KMS-11 (cell line): ENCODE measurements around the gene SDR39U1.

Experiments
- H2AFZ ChIP-seq: fragments of 200-600 bp; sonication (generic); 2 replicates; pipeline ENCODE4 v1.6.1; 2016; ENCODE audit warnings: antibody characterized with exemption, mixed run types, low read depth
- H3K27ac ChIP-seq: fragments of 200-600 bp; sonication (generic); 2 replicates; pipeline ENCODE4 v1.6.1; 2016; ENCODE audit warnings: mild to moderate bottlenecking, mixed run types
- H3K27me3 ChIP-seq: fragments of 200-600 bp; sonication (generic); 2 replicates; pipeline ENCODE4 v1.6.1; 2017; ENCODE audit warnings: mild to moderate bottlenecking, low read depth, mixed run types, moderate library complexity; ENCODE audit not compliant: insufficient read depth
- H3K36me3 ChIP-seq: fragments of 200-600 bp; sonication (generic); 2 replicates; pipeline ENCODE4 v1.6.1; 2017; ENCODE audit warnings: mild to moderate bottlenecking, mixed run types; ENCODE audit not compliant: insufficient read depth
- H3K4me1 ChIP-seq: fragments of 200-600 bp; sonication (generic); 2 replicates; pipeline ENCODE4 v1.6.1; 2016; ENCODE audit warnings: mild to moderate bottlenecking, low read depth, mixed run types; ENCODE audit not compliant: poor library complexity, severe bottlenecking
- H3K4me2 ChIP-seq: fragments of 200-600 bp; sonication (generic); 2 replicates; pipeline ENCODE4 v1.7.0; 2016; ENCODE audit warnings: mild to moderate bottlenecking, mixed run types
- H3K4me3 ChIP-seq: fragments of 200-600 bp; sonication (generic); IDR thresholded peaks from 2 replicates; pipeline ENCODE4 v1.6.1; 2017; ENCODE audit warnings: low read depth, low read length, mixed read lengths; ENCODE audit not compliant: insufficient read depth
- H3K79me2 ChIP-seq: fragments of 200-600 bp; sonication (generic); 2 replicates; pipeline ENCODE4 v1.6.1; 2016; ENCODE audit warnings: low read depth, mixed run types; ENCODE audit not compliant: insufficient read depth
- H3K9ac ChIP-seq: fragments of 200-600 bp; sonication (generic); 2 replicates; pipeline ENCODE4 v1.6.1; 2016; ENCODE audit warnings: mild to moderate bottlenecking, mixed run types
- H4K20me1 ChIP-seq: fragments of 200-600 bp; sonication (generic); 2 replicates; pipeline ENCODE4 v1.6.1; 2016; ENCODE audit warnings: mild to moderate bottlenecking, mixed run types; ENCODE audit not compliant: insufficient read depth
- CTCF ChIP-seq: fragments of 200-600 bp; sonication (generic); conservative IDR thresholded peaks from 2 replicates; pipeline ENCODE4 v1.6.1; 2017; ENCODE audit warnings: low read depth, mild to moderate bottlenecking, antibody characterized with exemption, low read length, moderate library complexity, mixed read lengths

SDR39U1 gene

DNA sequence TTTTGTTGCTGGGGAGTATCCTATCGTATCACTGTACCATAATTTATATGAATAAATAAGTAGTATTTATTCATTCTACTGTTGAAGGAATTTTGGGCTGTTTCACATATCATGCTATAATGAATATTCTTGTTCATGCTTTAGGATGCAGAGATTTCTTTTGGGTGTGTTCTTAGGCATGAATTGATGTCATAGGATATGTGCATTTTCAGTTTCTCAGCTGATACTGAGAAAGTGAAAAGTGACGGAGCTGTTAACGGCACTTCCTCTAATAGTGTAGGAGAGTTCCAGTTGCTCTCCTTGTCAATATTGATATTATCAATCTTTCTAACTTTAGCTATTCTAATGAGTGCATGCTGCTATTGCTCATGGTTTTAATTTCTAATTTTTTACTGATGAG is 23.2 kb upstream of the SDR39U1 start:
- TF ChIP-seq CTCF: no peak
- no peaks in the 10 kb centered on the region for H4K20me1 ChIP-seq
- H3K79me2 ChIP-seq: no peaks in the 10 kb centered on the region
- no peaks in the 10 kb centered on the region for H3K27me3 ChIP-seq
- no peak overlapping the region for H3K4me2 ChIP-seq
- no peak overlapping the region for H3K27ac ChIP-seq
- no peak overlapping the region for H3K4me3 ChIP-seq
- no peaks in the 10 kb centered on the region for H3K36me3 ChIP-seq
- H3K9ac ChIP-seq: no peak overlapping the region
- H3K4me1 ChIP-seq: no peaks in the 10 kb centered on the region
- no peak overlapping the region for H2AFZ ChIP-seq

GRCh38 chr14:24465368-24465767 is 22.8 kb upstream of the SDR39U1 start:
- H3K9ac ChIP-seq: no peak overlapping the region
- no peak for TF ChIP-seq CTCF

GRCh38 chr14:24463884-24464785 is 21.6 kb upstream of the SDR39U1 start:
- no peaks in the 10 kb centered on the region for H3K79me2 ChIP-seq
- H4K20me1 ChIP-seq: no peaks in the 10 kb centered on the region
- H3K4me3 ChIP-seq: no peak overlapping the region
- H3K27ac ChIP-seq: no peak overlapping the region
- H3K27me3 ChIP-seq: no peaks in the 10 kb centered on the region
- no peaks in the 10 kb centered on the region for H3K36me3 ChIP-seq
- H3K9ac ChIP-seq: no peak overlapping the region
- no peak for TF ChIP-seq CTCF
- H2AFZ ChIP-seq: no peak overlapping the region
- H3K4me2 ChIP-seq: no peak overlapping the region
- no peaks in the 10 kb centered on the region for H3K4me1 ChIP-seq

More at GRCh38 chr14:24465368-24465767, 22.8 kb upstream of the SDR39U1 start:
- Histone ChIP-seq H4K20me1 (no peaks in the 10 kb centered on the region), H3K4me1 (no peaks in the 10 kb centered on the region), H2AFZ (no peak overlapping the region), H3K27me3 (no peaks in the 10 kb centered on the region), H3K79me2 (no peaks in the 10 kb centered on the region), H3K4me3 (no peak overlapping the region), H3K4me2 (no peak overlapping the region), H3K36me3 (no peaks in the 10 kb centered on the region), H3K27ac (no peak overlapping the region)

DNA sequence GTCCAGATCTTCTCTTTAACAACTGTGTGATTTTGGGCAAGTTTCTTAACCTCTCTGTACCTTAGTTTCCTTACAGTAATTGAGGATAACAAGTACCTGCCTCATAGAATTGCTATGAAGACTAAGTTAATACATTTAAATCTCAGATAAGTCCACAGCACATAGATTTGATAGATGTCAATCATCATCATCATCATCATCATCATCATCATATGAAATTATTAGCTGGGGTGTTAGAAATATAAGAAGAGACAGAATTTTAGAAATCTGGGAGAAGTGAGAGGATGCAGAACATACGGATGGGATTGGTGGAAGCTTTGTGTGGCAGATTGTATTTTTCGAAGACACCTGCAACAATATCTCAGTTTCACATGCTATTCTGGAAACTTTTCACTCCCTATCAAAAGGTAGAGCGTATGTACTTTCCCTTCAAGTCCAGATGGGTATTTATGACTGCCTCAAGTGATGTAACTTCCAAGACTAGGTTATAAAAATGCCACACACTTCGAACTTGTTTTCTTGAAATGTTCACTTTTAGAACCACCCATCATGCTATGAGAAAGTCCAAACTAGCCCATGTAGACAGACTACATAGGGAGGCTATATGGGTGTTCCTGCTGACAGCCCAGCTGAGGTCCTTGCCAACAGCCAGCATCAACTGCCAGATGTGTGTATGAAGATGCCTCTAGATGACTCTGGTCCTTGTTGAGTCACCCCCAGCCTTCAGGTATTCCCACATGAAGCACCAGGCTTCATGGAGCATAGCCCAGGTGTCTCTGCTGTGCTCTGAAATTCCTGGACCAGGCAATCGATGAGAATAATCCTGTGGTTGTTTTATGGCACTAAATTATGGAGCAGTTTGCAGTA is 20.7 kb upstream of the SDR39U1 start:
- H3K27me3 ChIP-seq: no peaks in the 10 kb centered on the region

More for the DNA sequence above, 20.7 kb upstream of the SDR39U1 start:
- Histone ChIP-seq H3K36me3 (no peaks in the 10 kb centered on the region), H4K20me1 (no peaks in the 10 kb centered on the region), H3K79me2 (no peaks in the 10 kb centered on the region), H2AFZ (no peak overlapping the region), H3K4me3 (no peak overlapping the region), H3K9ac (no peak overlapping the region), H3K4me2 (no peak overlapping the region), H3K27ac (no peak overlapping the region), H3K4me1 (no peaks in the 10 kb centered on the region)
- TF ChIP-seq CTCF: no peak
